ENCODE measurements around the gene CNPY1. TPM values are rescaled to one million over a fixed set of nuclear protein-coding genes. Genes with fewer than 3 reads are reported as not detected.

CNPY1 gene
- total and polyA plus RNA-seq, 4 donors, result not detected

DNA sequence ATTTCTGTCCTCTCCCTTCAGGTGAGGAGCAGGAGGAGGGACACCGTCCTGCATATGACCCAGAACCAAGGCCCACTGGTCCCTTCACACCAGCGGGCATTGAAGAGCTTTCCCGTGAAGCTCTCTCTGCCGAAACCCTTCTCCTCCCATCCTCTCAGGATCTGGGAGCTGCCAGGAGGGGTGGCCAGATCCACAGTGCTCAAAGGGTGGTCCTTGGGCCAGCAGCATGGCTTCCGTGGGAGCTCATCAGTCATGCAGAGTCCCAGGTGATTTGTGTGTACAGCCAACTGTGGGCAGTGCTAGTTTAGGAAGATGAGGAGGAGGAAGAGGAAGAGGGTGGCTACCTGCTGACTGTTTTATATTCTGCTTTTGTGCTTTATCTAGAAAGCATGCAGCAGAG lies 28.4 kb downstream of the CNPY1 start:
- no peaks in the 10 kb centered on the region for H3K4me1 ChIP-seq (ENCODE audit: control insufficient read depth in 4 of 4, insufficient read depth in 4 of 4, low read length in 3 of 4)
- no peaks in the 10 kb centered on the region for H3K9me3 ChIP-seq (ENCODE audit: control insufficient read depth in 4 of 4, low read length in 3 of 4)
- H3K9ac ChIP-seq (ENCODE audit: low read depth in 1 of 2, low read length in 2 of 2), result no peak overlapping the region
- no peak overlapping the region for H3K4me3 ChIP-seq (ENCODE audit: low read depth in 1 of 3, low read length in 3 of 3)
- 80% methylated on average over 5 of the region's 5 CpGs for WGBS
- no peak for DNase-seq (ENCODE audit: low spot score)
- H3K27me3 ChIP-seq (ENCODE audit: control insufficient read depth in 4 of 4, insufficient read depth in 4 of 4, low read length in 3 of 4), result peaks cover 0 to 7% (median 3%) of the 10 kb centered on the region in 4 donors
- TF ChIP-seq TAF1 (conservative IDR thresholded peaks at IDR 0.05), result no peak
- no peak for TF ChIP-seq YY1 (IDR thresholded peaks at IDR 0.05)
- H3K27ac ChIP-seq (ENCODE audit: low read depth in 1 of 2, low read length in 2 of 2), result no peak overlapping the region
- peaks cover 0 to 2% (median 0%) of the 10 kb centered on the region in 4 donors for H3K36me3 ChIP-seq (ENCODE audit: control insufficient read depth in 4 of 4, insufficient read depth in 3 of 4, low read depth in 1 of 4, low read length in 3 of 4)

DNA sequence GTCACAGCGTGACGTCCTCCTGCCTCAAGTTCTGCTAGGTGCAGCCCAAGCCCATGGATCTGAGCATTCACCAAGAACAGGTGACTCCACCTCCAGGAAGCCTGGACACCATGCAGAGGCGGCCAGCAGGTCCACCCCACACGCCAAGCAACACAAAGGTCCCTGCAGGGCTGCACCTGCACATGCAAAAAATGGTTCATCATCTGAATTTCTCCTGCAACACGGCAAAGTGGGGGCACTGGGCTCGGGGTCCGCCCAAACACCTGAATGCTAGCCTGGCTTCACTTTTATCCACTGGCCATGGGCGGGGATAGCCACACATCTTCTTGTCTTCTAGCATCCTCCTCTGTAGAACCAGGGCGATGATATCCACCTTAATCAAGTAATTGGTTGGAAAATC lies 28.9 kb downstream of the CNPY1 start:
- TF ChIP-seq RXRA (IDR thresholded peaks at IDR 0.05) (no peak), RAD21 (IDR thresholded peaks at IDR 0.05) (no peak), HNF4G (IDR thresholded peaks at IDR 0.05) (no peak)
- TF ChIP-seq, protein P1, sequence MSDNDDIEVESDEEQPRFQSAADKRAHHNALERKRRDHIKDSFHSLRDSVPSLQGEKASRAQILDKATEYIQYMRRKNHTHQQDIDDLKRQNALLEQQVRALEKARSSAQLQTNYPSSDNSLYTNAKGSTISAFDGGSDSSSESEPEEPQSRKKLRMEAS (IDR thresholded peaks at IDR 0.05), result no peak
- Histone ChIP-seq H3K4me3 (ENCODE audit: low read depth in 1 of 3, low read length in 3 of 3) (no peak overlapping the region), H3K27ac (ENCODE audit: low read depth in 1 of 2, low read length in 2 of 2) (no peak overlapping the region), H3K9ac (ENCODE audit: low read depth in 1 of 2, low read length in 2 of 2) (no peak overlapping the region), H3K36me3 (ENCODE audit: control insufficient read depth in 4 of 4, insufficient read depth in 3 of 4, low read depth in 1 of 4, low read length in 3 of 4) (peaks cover 0 to 2% (median 0%) of the 10 kb centered on the region in 4 donors), H3K27me3 (ENCODE audit: control insufficient read depth in 4 of 4, insufficient read depth in 4 of 4, low read length in 3 of 4) (peaks cover 0 to 8% (median 4%) of the 10 kb centered on the region in 4 donors), H3K4me1 (ENCODE audit: control insufficient read depth in 4 of 4, insufficient read depth in 4 of 4, low read length in 3 of 4) (no peaks in the 10 kb centered on the region), H3K9me3 (ENCODE audit: control insufficient read depth in 4 of 4, low read length in 3 of 4) (no peaks in the 10 kb centered on the region)
- WGBS, result 81% methylated on average over 9 of the region's 9 CpGs
- no peak for DNase-seq (ENCODE audit: low spot score)

- Histone ChIP-seq H3K27me3 (ENCODE audit: control insufficient read depth in 4 of 4, insufficient read depth in 4 of 4, low read length in 3 of 4) (peaks cover 4 to 13% (median 7%) of the 10 kb centered on the region in 4 donors), H3K9ac (ENCODE audit: low read depth in 1 of 2, low read length in 2 of 2) (no peak overlapping the region), H3K4me1 (ENCODE audit: control insufficient read depth in 4 of 4, insufficient read depth in 4 of 4, low read length in 3 of 4) (no peaks in the 10 kb centered on the region), H3K9me3 (ENCODE audit: control insufficient read depth in 4 of 4, low read length in 3 of 4) (no peaks in the 10 kb centered on the region), H3K4me3 (ENCODE audit: low read depth in 1 of 3, low read length in 3 of 3) (no peak overlapping the region), H3K27ac (ENCODE audit: low read depth in 1 of 2, low read length in 2 of 2) (no peak overlapping the region), H3K36me3 (ENCODE audit: control insufficient read depth in 4 of 4, insufficient read depth in 3 of 4, low read depth in 1 of 4, low read length in 3 of 4) (peaks cover 0 to 2% (median 0%) of the 10 kb centered on the region in 4 donors)
- DNase-seq (ENCODE audit: low spot score), result no peak
- WGBS, result 87% methylated on average over 12 of the region's 12 CpGs
- TF ChIP-seq, protein P1 (IDR thresholded peaks at IDR 0.05), result no peak
- no peak for TF ChIP-seq FOXA1 (IDR thresholded peaks at IDR 0.05)
- TF ChIP-seq SP1 (IDR thresholded peaks at IDR 0.05), result no peak
- no peak for TF ChIP-seq ATF3 (IDR thresholded peaks at IDR 0.05)
- TF ChIP-seq, protein P2, sequence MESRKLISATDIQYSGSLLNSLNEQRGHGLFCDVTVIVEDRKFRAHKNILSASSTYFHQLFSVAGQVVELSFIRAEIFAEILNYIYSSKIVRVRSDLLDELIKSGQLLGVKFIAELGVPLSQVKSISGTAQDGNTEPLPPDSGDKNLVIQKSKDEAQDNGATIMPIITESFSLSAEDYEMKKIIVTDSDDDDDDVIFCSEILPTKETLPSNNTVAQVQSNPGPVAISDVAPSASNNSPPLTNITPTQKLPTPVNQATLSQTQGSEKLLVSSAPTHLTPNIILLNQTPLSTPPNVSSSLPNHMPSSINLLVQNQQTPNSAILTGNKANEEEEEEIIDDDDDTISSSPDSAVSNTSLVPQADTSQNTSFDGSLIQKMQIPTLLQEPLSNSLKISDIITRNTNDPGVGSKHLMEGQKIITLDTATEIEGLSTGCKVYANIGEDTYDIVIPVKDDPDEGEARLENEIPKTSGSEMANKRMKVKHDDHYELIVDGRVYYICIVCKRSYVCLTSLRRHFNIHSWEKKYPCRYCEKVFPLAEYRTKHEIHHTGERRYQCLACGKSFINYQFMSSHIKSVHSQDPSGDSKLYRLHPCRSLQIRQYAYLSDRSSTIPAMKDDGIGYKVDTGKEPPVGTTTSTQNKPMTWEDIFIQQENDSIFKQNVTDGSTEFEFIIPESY (IDR thresholded peaks at IDR 0.05), result no peak
- TF ChIP-seq YY1 (IDR thresholded peaks at IDR 0.05), result no peak
- TF ChIP-seq JUND (IDR thresholded peaks at IDR 0.05), result no peak
- TF ChIP-seq EGR1 (IDR thresholded peaks at IDR 0.05; ENCODE audit: low read depth in 2 of 2), result no peak
- no peak for TF ChIP-seq REST (IDR thresholded peaks at IDR 0.05)
- TF ChIP-seq RXRA (IDR thresholded peaks at IDR 0.05), result no peak
- no peak for TF ChIP-seq FOXA2 (IDR thresholded peaks at IDR 0.05)
- TF ChIP-seq HNF4A (conservative IDR thresholded peaks at IDR 0.05), result no peak
- TF ChIP-seq, protein P3, sequence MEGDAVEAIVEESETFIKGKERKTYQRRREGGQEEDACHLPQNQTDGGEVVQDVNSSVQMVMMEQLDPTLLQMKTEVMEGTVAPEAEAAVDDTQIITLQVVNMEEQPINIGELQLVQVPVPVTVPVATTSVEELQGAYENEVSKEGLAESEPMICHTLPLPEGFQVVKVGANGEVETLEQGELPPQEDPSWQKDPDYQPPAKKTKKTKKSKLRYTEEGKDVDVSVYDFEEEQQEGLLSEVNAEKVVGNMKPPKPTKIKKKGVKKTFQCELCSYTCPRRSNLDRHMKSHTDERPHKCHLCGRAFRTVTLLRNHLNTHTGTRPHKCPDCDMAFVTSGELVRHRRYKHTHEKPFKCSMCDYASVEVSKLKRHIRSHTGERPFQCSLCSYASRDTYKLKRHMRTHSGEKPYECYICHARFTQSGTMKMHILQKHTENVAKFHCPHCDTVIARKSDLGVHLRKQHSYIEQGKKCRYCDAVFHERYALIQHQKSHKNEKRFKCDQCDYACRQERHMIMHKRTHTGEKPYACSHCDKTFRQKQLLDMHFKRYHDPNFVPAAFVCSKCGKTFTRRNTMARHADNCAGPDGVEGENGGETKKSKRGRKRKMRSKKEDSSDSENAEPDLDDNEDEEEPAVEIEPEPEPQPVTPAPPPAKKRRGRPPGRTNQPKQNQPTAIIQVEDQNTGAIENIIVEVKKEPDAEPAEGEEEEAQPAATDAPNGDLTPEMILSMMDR (IDR thresholded peaks at IDR 0.05; ENCODE audit: low read depth, low read length, missing input control), result no peak
- no peak for TF ChIP-seq TAF1 (conservative IDR thresholded peaks at IDR 0.05)
- no peak for TF ChIP-seq GABPA (IDR thresholded peaks at IDR 0.05 in 1 of 2, conservative IDR thresholded peaks at IDR 0.05 in 1 of 2)
- TF ChIP-seq NR2F2 (IDR thresholded peaks at IDR 0.05), result no peak
- no peak for TF ChIP-seq HNF4G (IDR thresholded peaks at IDR 0.05)
- TF ChIP-seq RAD21 (IDR thresholded peaks at IDR 0.05), result no peak
Observed at GRCh38 chr7:155516466-155516865, 29.9 kb downstream of the CNPY1 start.
